H1 (cell line): ENCODE measurements around the gene RAB3D. TPM values are rescaled to one million over a fixed set of nuclear protein-coding genes. Genes with fewer than 3 reads are reported as not detected.

Experiments
- CTCF ChIA-PET: fragments of 300-600 bp; sonication (Branson Sonifier 250); formaldehyde crosslinking; loops from one replicate; lab custom pipeline; 2021; ENCODE audit not compliant: partially characterized antibody; lab: Charles Lee
- POLR2A ChIA-PET: fragments of 300-600 bp; sonication (Branson Sonifier 250); formaldehyde crosslinking; loops from one replicate; lab custom pipeline; 2021; ENCODE audit warnings: inconsistent platforms; ENCODE audit not compliant: partially characterized antibody; lab: Charles Lee
- DNase-seq, 2 experiments: peaks; one replicate each; pipeline versions ENCODE4 v3.0.0 to v3.0.0-alpha.2; 2010 to 2022; ENCODE audit warnings: low spot score in 2 of 2, low read depth in 1 of 2, mixed read lengths in 1 of 2
- FAIRE-seq: peaks from 2 replicates; lab custom pipeline; 2011; peaks lifted over from hg19 to GRCh38; lab: Jason Lieb, UNC
- H2AFZ ChIP-seq: 2 replicates; pipeline ENCODE4 v1.8.1; 2012; ENCODE audit warnings: low read length, inconsistent platforms
- H2AK5ac ChIP-seq: 2 replicates; pipeline ENCODE4 v1.6.1; 2013; ENCODE audit warnings: low read depth, low read length
- H2BK120ac ChIP-seq: replicated peaks from 2 replicates; pipeline ENCODE3; 2013; ENCODE audit warnings: low read depth, low read length, inconsistent platforms
- H2BK12ac ChIP-seq: 2 replicates; pipeline ENCODE4 v1.6.1; 2013; ENCODE audit warnings: low read depth, low read length
- H2BK15ac ChIP-seq: 2 replicates; pipeline ENCODE4 v1.6.1; 2013; ENCODE audit warnings: low read length
- H2BK20ac ChIP-seq: 2 replicates; pipeline ENCODE4 v1.6.1; 2013; ENCODE audit warnings: low read length
- H2BK5ac ChIP-seq: 2 replicates; pipeline ENCODE4 v1.6.1; 2013; ENCODE audit warnings: low read depth, low read length
- H3K14ac ChIP-seq: 2 replicates; pipeline ENCODE4 v1.6.1; 2013; ENCODE audit warnings: inconsistent platforms; ENCODE audit not compliant: insufficient read length
- H3K18ac ChIP-seq: 2 replicates; pipeline ENCODE4 v1.6.1; 2013; ENCODE audit warnings: low read length; ENCODE audit errors: extremely low read depth
- H3K23ac ChIP-seq: 2 replicates; pipeline ENCODE4 v1.6.1; 2013; ENCODE audit warnings: inconsistent platforms; ENCODE audit not compliant: insufficient read length
- H3K23me2 ChIP-seq: 2 replicates; pipeline ENCODE4 v1.6.1; 2013; ENCODE audit warnings: low read depth, low read length
- H3K27ac ChIP-seq: 2 replicates; pipeline ENCODE4 v1.6.1; 2011; ENCODE audit warnings: low read depth, low read length, inconsistent platforms
- H3K27me3 ChIP-seq, 4 experiments: replicated peaks in 1 of 4; 1 replicate in 1 of 4; 2 replicates in 3 of 4; pipeline versions ENCODE4 v1.6.1 to v1.8.1; 2011 to 2013; ENCODE audit warnings: low read length in 3 of 4, mild to moderate bottlenecking in 3 of 4, inconsistent platforms in 2 of 4, mixed read lengths in 2 of 4, moderate library complexity in 1 of 4; ENCODE audit not compliant: control insufficient read depth in 3 of 4, insufficient read depth in 3 of 4; ENCODE audit errors: extremely low read depth in 1 of 4
- H3K36me3 ChIP-seq, 4 experiments: 2 replicates each; pipeline versions ENCODE4 v1.6.1 to v1.8.1; 2011 to 2013; ENCODE audit warnings: mild to moderate bottlenecking in 4 of 4, low read length in 3 of 4, moderate library complexity in 2 of 4, control low read depth in 1 of 4, inconsistent platforms in 1 of 4; ENCODE audit not compliant: insufficient read depth in 4 of 4, control insufficient read depth in 2 of 4
- H3K4ac ChIP-seq: replicated peaks from 2 replicates; pipeline ENCODE3; 2013; ENCODE audit warnings: low read length, low read depth, mixed read lengths, inconsistent platforms; ENCODE audit not compliant: insufficient read length
- H3K4me1 ChIP-seq, 4 experiments: replicated peaks in 1 of 4; 1 replicate in 1 of 4; 2 replicates in 3 of 4; pipeline versions ENCODE4 v1.6.1 to v1.8.1; 2011 to 2013; ENCODE audit warnings: low read length in 3 of 4, inconsistent platforms in 2 of 4, mixed read lengths in 1 of 4; ENCODE audit not compliant: insufficient read depth in 4 of 4, control insufficient read depth in 3 of 4
- H3K4me2 ChIP-seq, 2 experiments: 2 replicates each; pipeline versions ENCODE4 v1.6.1 to v1.8.1; 2011 to 2013; ENCODE audit warnings: low read depth in 2 of 2, low read length in 2 of 2, control low read depth in 1 of 2, inconsistent platforms in 1 of 2, mild to moderate bottlenecking in 1 of 2; ENCODE audit not compliant: insufficient read depth in 1 of 2
- H3K4me3 ChIP-seq, 4 experiments: fragments of 200-600, 300-600 bp in 1 of 4; sonication (generic), shearing (Covaris generic), sonication (Bioruptor Twin) in 1 of 4; 2 replicates each; pipeline versions ENCODE4 v1.5.1 to v1.8.1; 2011 to 2016; ENCODE audit warnings: low read length in 4 of 4, low read depth in 3 of 4, control low read depth in 2 of 4, inconsistent platforms in 2 of 4, mild to moderate bottlenecking in 2 of 4, mixed read lengths in 1 of 4, moderate library complexity in 1 of 4; ENCODE audit not compliant: insufficient read depth in 2 of 4; ENCODE audit errors: extremely low read depth in 1 of 4
- H3K56ac ChIP-seq: replicated peaks from 2 replicates; pipeline ENCODE3; 2013; ENCODE audit warnings: low read depth, mild to moderate bottlenecking, mixed read lengths, low read length, inconsistent platforms; ENCODE audit not compliant: insufficient read length
- H3K79me1 ChIP-seq: 2 replicates; pipeline ENCODE4 v1.6.1; 2013; ENCODE audit warnings: low read depth, low read length, control low read depth
- H3K79me2 ChIP-seq, 2 experiments: 2 replicates each; pipeline versions ENCODE4 v1.6.1 to v1.8.1; 2012 to 2013; ENCODE audit warnings: low read length in 2 of 2, mild to moderate bottlenecking in 2 of 2, inconsistent platforms in 1 of 2; ENCODE audit not compliant: insufficient read depth in 2 of 2, control insufficient read depth in 1 of 2
- H3K9ac ChIP-seq, 4 experiments: replicated peaks in 1 of 4; 1 replicate in 1 of 4; 2 replicates in 3 of 4; pipeline versions ENCODE4 v1.6.1 to v1.8.1; 2011 to 2013; ENCODE audit warnings: low read depth in 3 of 4, low read length in 3 of 4, control low read depth in 2 of 4, mild to moderate bottlenecking in 2 of 4, moderate library complexity in 2 of 4, inconsistent platforms in 1 of 4; ENCODE audit errors: extremely low read depth in 1 of 4
- H3K9me3 ChIP-seq, 2 experiments: 2 replicates each; pipeline versions ENCODE4 v1.6.1 to v1.8.1; 2012 to 2013; ENCODE audit warnings: mild to moderate bottlenecking in 2 of 2, moderate library complexity in 2 of 2, control low read depth in 1 of 2, inconsistent platforms in 1 of 2, low read depth in 1 of 2, low read length in 1 of 2, mixed read lengths in 1 of 2; ENCODE audit not compliant: insufficient read depth in 2 of 2
- H4K20me1 ChIP-seq, 2 experiments: replicated peaks in 1 of 2; 2 replicates each; pipeline versions ENCODE3 to v1.8.1; 2011 to 2013; ENCODE audit warnings: inconsistent platforms in 2 of 2, low read length in 2 of 2, mild to moderate bottlenecking in 1 of 2; ENCODE audit not compliant: insufficient read depth in 2 of 2, control insufficient read depth in 1 of 2
- H4K5ac ChIP-seq: 2 replicates; pipeline ENCODE4 v1.6.1; 2013; ENCODE audit warnings: low read length, low read depth, mixed read lengths, inconsistent platforms; ENCODE audit not compliant: insufficient read length
- H4K8ac ChIP-seq: 2 replicates; pipeline ENCODE4 v1.8.0; 2013; ENCODE audit warnings: mild to moderate bottlenecking, moderate library complexity, low read length, inconsistent platforms; ENCODE audit not compliant: insufficient read depth; ENCODE audit errors: extremely low read depth
- H4K91ac ChIP-seq: replicated peaks from 2 replicates; pipeline ENCODE3; 2013; ENCODE audit warnings: low read length, mixed read lengths, inconsistent platforms; ENCODE audit not compliant: insufficient read length
- CHD1 ChIP-seq: IDR thresholded peaks from 2 replicates; pipeline ENCODE4 v1.6.1; 2012; ENCODE audit warnings: low read depth, low read length, improper control_type of control experiment
- HDAC6 ChIP-seq: IDR thresholded peaks from one replicate; pipeline ENCODE4 v1.7.1; 2012; ENCODE audit warnings: low read depth, mild to moderate bottlenecking, inconsistent platforms, low read length, moderate library complexity
- JUND ChIP-seq: IDR thresholded peaks from 2 replicates; pipeline ENCODE4 v1.6.1; 2011; ENCODE audit warnings: mild to moderate bottlenecking, improper control_type of control experiment, low read length
- KDM4A ChIP-seq: IDR thresholded peaks from one replicate; pipeline ENCODE4 v1.7.1; 2012; ENCODE audit warnings: low read depth, mild to moderate bottlenecking, moderate library complexity, low read length, inconsistent platforms; ENCODE audit not compliant: severe bottlenecking
- POLR2A ChIP-seq, 2 experiments: IDR thresholded peaks; 1 replicate in 1 of 2; 2 replicates in 1 of 2; pipeline ENCODE4 v1.6.1; 2011; ENCODE audit warnings: low read depth in 2 of 2, low read length in 2 of 2, mild to moderate bottlenecking in 2 of 2; ENCODE audit errors: control extremely low read depth in 1 of 2
- SIRT6 ChIP-seq: IDR thresholded peaks from one replicate; pipeline ENCODE4 v1.7.1; 2012; ENCODE audit warnings: low read length, inconsistent platforms
- SP4 ChIP-seq: IDR thresholded peaks from 2 replicates; pipeline ENCODE4 v1.6.1; 2012; ENCODE audit warnings: low read length, inconsistent platforms
- SUZ12 ChIP-seq: fragments of 200-600 bp; sonication (generic); IDR thresholded peaks from 2 replicates; pipeline ENCODE4 v1.6.1; 2012; ENCODE audit warnings: mild to moderate bottlenecking, inconsistent platforms, low read length, moderate library complexity, mixed read lengths
- TCF12 ChIP-seq: IDR thresholded peaks from 2 replicates; pipeline ENCODE4 v1.6.1; 2011; ENCODE audit warnings: low read depth, mild to moderate bottlenecking, low read length
- whole genome bisulfite sequencing, 2 experiments: shearing (Covaris generic) in 1 of 2; methylation state at CpG; one replicate each; pipeline versions ENCODE4 v1.1.6 to v1.1.7; 2013 to 2015; ENCODE audit warnings: low lambda C conversion rate in 2 of 2, mixed read lengths in 2 of 2, inconsistent platforms in 1 of 2, low coverage in 1 of 2, missing lambda C conversion rate in 1 of 2; ENCODE audit not compliant: insufficient replicate concordance in 2 of 2, insufficient coverage in 1 of 2, insufficient read length in 1 of 2; ENCODE audit errors: extremely low coverage in 1 of 2, missing lambda C conversion rate in 1 of 2; 5-methylcytosine and 5-hydroxymethylcytosine counted together
- polyA plus RNA-seq, 7 experiments: library from polyadenylated mRNA; depleted of rRNA in 3 of 7; stranded (reverse) in 5 of 7; unstranded in 2 of 7; fragments of >200 nt in 5 of 7; fragments of 200-250 nt in 2 of 7; gene quantifications; 1 replicate in 5 of 7; 2 replicates in 1 of 7; 4 replicates in 1 of 7; pipeline versions ENCODE4 v1.2.1 to v1.2.3, GENCODE V29; 2011 to 2013; ENCODE audit warnings: missing spikeins in 2 of 7, mixed read lengths in 2 of 7
- total RNA-seq: library from RNA; stranded (reverse); fragmentation: NEBNext Ultra II Directional; extraction: Animal tissue kit (Norgen Biotek cat#: 25700); gene quantifications from 2 replicates; pipeline ENCODE4 v1.2.1, GENCODE V29; 2021
- TF ChIP-seq, protein P1 (sequence below): IDR thresholded peaks from 2 replicates; pipeline ENCODE4 v1.6.1; 2011; ENCODE audit warnings: low read depth, mild to moderate bottlenecking, low read length; ENCODE audit not compliant: insufficient read depth
- TF ChIP-seq, protein P2 (sequence below): IDR thresholded peaks from 2 replicates; pipeline ENCODE4 v1.6.1; 2011; ENCODE audit warnings: low read length, improper control_type of control experiment

RAB3D gene
- total and polyA plus RNA-seq, 2 of the 8 experiments (the other 6 are each of a cell fraction or from before 2014, with no cell fraction given): 17.8 to 23.8 TPM

DNA sequence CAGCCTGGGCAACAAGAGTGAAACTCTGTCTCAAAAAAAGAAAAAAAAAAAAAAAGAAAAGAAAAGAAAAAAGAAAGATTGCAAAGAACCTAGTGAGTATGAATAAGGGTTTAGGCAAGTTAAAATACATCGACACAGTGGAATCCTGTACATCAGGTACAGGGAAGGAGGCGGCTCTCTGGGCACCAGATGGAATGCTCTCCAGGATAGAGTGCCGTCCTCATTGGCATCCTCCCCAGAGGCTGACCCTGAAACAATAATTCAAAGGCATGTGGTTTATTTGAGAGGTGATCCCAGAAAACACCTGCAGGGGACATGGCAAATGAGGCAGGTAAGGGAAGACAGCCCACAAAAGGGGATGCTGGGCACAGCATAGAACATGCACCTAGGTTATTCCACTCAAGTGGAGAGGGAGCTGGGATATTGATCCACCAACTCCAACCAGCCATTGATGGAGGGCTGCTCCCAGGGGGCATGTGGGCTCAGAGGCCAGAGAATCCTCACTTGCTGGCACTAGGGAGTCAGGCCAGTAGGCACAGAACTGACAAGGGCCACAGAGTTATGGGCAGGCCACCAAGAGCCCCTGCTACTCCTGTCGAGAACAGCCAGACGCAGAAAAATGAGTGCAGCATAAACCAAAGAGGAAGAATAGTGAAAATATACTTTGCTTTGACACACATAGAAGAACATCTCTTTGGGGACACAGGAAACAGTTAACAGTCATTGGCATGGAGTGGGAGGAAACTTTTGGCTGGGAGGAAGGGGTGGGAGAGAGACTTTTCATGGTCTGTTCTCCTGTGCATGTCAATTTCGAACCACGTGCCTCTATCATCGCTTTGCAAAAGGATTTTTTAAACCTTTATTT is 39.3 kb downstream of the RAB3D start:
- DNase-seq: no peak
- WGBS, 2 experiments: 89% methylated on average over 8 of the region's 8 CpGs; no CpG with 5 or more reads in 1 of the 2 experiments

More for the DNA sequence above, 39.3 kb downstream of the RAB3D start:
- H3K79me2 ChIP-seq: no peaks in the 10 kb centered on the region
- no peak overlapping the region for H3K27ac ChIP-seq
- no peaks in the 10 kb centered on the region for H4K20me1 ChIP-seq
- H4K5ac ChIP-seq: no peak overlapping the region
- H2AK5ac ChIP-seq: no peak overlapping the region
- no peak overlapping the region for H3K56ac ChIP-seq
- H3K14ac ChIP-seq: no peak overlapping the region
- ChIA-PET POLR2A (interaction anchor here (0.5 kb wide), 1 partner anchor 219 kb away, joined by 3 read pairs; no protein-coding TSS in a partner anchor), CTCF (interaction anchor here (0.9 kb wide), 1 partner anchor 83 kb away, joined by 3 read pairs; no protein-coding TSS in a partner anchor)
- H3K9ac ChIP-seq: no peak overlapping the region
- no peaks in the 10 kb centered on the region for H3K79me1 ChIP-seq
- H3K4ac ChIP-seq: no peak overlapping the region
- FAIRE-seq: no peak
- H3K9me3 ChIP-seq: no peaks in the 10 kb centered on the region
- no peak overlapping the region for H2BK12ac ChIP-seq
- H3K18ac ChIP-seq: no peak overlapping the region
- H2BK15ac ChIP-seq: no peak overlapping the region
- no peak overlapping the region for H2BK5ac ChIP-seq
- no peaks in the 10 kb centered on the region for H3K36me3 ChIP-seq
- H4K91ac ChIP-seq: no peak overlapping the region
- H2AFZ ChIP-seq: no peak overlapping the region
- H3K4me3 ChIP-seq: no peak overlapping the region
- TF ChIP-seq KDM4A: no peak
- TF ChIP-seq HDAC6: no peak
- no peak for TF ChIP-seq JUND
- TF ChIP-seq, protein P1, sequence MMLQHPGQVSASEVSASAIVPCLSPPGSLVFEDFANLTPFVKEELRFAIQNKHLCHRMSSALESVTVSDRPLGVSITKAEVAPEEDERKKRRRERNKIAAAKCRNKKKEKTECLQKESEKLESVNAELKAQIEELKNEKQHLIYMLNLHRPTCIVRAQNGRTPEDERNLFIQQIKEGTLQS: no peak
- TF ChIP-seq SP4: no peak
- no peak for TF ChIP-seq TCF12
- TF ChIP-seq POLR2A (IDR thresholded peaks at IDR 0.05; ENCODE audit: control extremely low read depth in 1 of 2, low read depth in 2 of 2, low read length in 2 of 2): no peak
- no peak for TF ChIP-seq SIRT6
- TF ChIP-seq, protein P2, sequence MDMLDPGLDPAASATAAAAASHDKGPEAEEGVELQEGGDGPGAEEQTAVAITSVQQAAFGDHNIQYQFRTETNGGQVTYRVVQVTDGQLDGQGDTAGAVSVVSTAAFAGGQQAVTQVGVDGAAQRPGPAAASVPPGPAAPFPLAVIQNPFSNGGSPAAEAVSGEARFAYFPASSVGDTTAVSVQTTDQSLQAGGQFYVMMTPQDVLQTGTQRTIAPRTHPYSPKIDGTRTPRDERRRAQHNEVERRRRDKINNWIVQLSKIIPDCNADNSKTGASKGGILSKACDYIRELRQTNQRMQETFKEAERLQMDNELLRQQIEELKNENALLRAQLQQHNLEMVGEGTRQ: no peak
- no peak for TF ChIP-seq SUZ12
- no peak for TF ChIP-seq CHD1
- no peak overlapping the region for H3K4me2 ChIP-seq
- no peak overlapping the region for H2BK20ac ChIP-seq
- no peak overlapping the region for H4K8ac ChIP-seq
- H3K23ac ChIP-seq: no peak overlapping the region
- no peaks in the 10 kb centered on the region; a peak in 2 of 7 replicates for H3K27me3 ChIP-seq
- H3K23me2 ChIP-seq: no peaks in the 10 kb centered on the region
- peaks cover 0 to 3% (median under 1%) of the 10 kb centered on the region in 4 experiments; a peak in 2 of 7 replicates for H3K4me1 ChIP-seq
- no peak overlapping the region for H2BK120ac ChIP-seq
